Measurements from ENCODE around the gene PRSS33.

- no peak for TF ChIP-seq GATA3 (IDR thresholded peaks at IDR 0.05; ENCODE audit: low read depth, low read length)
- TF ChIP-seq GATA2 (IDR thresholded peaks at IDR 0.05; ENCODE audit: low read depth, low read length): no peak
Measured at GRCh38 chr16:2810651-2811050, 23.3 kb upstream of the PRSS33 start.

All from SH-SY5Y (cell line).